Stimulated activated CD4-positive, alpha-beta T cell treated with anti-CD3 and anti-CD28 coated beads, Interleukin-4, amount 100 ng/mL, for 1 hour (primary cell): ENCODE data around the gene RAB15.
A peak's percentile ranks its signal among the peaks of the same experiment; 100 is the strongest.

Experiments used
- DNase-seq: peaks from one replicate; pipeline ENCODE4 v3.0.0-alpha.2; 2020

Gene RAB15

DNA sequence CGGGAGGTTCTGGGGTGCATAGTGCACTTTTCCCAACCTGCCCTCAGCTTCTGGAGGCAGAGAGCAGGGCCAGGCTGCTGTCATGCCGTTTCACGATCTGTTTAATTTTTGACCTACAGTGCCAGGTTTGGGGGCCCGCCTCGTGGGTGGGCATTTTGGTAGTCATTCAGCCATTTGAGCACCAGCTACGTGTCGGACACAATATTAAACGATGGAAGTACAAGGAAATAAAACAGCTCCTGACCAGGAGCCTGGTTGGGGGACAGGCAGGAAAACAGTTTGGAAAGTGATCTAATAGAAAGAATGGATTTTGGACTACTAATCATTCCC is 15.3 kb upstream of the RAB15 start:
- no peak for DNase-seq

GRCh38 chr14:64986648-64987437 is 14.7 kb upstream of the RAB15 start, which contains the start of gene FNTB:
Gene FNTB (plus strand): TSS chr14:64986895. CDS start chr14:64986954, 59 bp downstream.
- peak; percentile 90 for DNase-seq

DNA sequence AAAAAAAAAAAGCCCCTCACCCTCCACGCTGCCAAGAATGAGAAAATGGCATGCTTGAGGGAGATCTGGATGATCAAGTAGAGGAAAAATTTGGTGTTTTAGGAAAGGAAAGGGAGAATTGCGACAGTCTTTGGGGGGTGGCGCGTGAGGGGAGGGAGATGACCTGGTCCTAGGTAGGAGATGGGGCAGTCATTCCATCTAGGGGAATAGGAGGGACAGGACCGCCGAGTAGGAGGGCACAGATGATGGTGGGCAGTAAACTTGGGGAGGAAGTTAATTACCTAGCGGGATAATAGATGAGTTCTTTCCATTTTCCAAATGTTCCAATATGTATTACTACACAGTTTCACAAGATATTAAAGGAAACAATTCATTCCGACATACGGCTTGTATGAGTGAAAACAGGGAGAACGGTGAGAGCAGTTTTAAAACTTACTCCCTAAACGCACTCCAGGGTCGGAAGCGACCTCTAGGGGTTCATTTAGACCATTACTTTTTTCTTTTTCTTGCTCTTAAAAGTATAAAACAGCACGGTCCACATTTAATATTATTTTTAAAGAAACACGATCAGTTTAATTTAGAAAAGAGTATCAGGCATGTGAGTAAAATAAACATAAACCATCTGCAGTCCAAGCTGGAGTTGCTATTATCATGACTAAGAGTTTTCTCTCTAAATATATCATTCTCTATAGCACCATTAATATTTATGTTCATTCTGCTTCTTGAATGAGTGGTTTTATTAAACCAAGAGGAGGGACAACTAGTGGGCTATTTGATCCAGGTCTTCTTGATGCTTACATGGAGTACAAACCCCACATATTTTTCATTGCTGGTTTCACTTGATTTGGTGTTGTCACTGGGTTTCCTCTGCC is 11.5 kb upstream of the RAB15 start:
- peak; percentile 24 for DNase-seq

- no peak for DNase-seq
Measured at GRCh38 chr14:64979336-64980074, 7.4 kb upstream of the RAB15 start.

DNA sequence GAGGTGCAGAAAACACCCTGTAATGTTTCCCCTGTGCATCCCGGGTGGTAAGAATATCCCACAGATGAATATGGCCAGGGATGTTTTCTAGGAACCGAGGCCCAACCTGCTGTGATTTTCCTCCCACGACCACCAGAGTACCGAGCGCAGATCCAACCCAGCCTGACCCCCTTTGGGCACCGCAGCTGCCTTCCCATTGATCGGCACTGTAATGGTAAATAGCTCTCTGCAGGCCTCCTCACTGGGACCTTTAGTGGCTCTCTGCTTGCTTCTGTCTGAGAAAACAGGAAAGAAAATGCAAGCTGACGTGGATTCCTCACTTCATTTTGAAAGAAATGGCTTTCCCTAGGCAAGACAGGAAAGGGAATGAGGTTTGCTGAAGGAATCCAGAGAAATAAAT is 2.4 kb upstream of the RAB15 start:
- no peak for DNase-seq

GRCh38 chr14:64973826-64974225 is 1.7 kb upstream of the RAB15 start:
- no peak for DNase-seq

GRCh38 chr14:64973026-64973442 is 898 bp upstream of the RAB15 start:
- no peak for DNase-seq

- DNase-seq: no peak
Measured at GRCh38 chr14:64971491-64971942, 619 bp downstream of the RAB15 start.

DNA sequence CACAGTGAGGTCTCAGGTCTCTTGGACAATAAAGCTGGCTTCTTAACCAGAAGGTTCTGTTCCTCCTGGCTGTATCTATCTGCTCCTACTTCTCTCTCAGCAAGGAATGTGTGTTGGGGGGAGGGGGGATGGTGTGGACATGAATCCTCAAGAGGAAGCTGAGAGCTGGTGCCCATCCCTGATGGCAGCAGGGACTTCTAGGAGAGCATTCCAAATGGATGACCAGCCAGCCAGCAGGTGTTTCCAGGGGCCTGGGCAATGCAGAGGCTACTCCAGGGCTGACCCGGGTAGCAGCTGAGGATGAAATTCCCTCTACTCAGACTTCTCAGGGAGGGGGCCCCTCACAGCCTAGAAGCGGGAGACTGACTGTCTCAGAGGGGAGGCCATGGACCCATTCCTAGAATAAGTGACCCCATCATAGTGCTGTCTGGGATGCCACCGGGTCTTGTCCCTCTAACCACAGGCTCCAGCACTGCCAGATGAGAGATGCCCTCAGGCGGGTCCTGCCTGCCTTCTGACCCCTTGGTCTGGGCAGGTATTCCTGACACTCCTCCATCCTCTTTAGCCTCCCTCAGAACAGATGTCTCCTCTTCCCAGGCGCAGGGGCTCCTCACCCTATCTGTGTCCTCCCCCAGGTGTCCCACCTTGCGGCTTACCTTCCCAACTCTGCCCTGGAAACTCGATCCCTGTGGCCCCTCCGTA is 1.2 kb downstream of the RAB15 start:
- DNase-seq: no peak

DNA sequence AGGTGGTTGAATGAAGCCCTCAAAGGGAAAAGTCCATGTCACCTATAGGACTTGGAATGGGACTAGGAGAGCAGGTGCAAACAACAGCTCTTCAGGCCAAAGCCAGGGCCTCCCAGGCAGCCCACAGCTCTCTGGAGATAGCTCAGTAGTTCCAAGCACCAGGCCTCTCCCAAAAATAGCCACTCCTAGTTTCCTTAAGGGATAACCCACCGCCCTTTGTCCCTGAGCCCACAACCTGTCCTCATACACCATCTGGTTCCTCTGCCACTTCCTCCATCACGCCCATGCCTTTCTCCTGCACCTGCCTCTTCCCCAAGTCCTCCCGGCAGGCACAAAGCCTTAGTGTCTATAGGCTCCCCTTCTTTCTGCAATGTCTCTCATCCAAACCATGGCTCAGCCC is 2.1 kb downstream of the RAB15 start:
- no peak for DNase-seq

GRCh38 chr14:64968651-64969050 is 3.5 kb downstream of the RAB15 start:
- DNase-seq: no peak

- no peak for DNase-seq
Measured at GRCh38 chr14:64968167-64968566, 4.0 kb downstream of the RAB15 start.

GRCh38 chr14:64966976-64967375 is 5.2 kb downstream of the RAB15 start:
- no peak for DNase-seq

- DNase-seq: no peak
Measured at GRCh38 chr14:64965356-64966000, 6.7 kb downstream of the RAB15 start.

- DNase-seq: no peak
Measured at GRCh38 chr14:64963611-64964010, 8.5 kb downstream of the RAB15 start.

DNA sequence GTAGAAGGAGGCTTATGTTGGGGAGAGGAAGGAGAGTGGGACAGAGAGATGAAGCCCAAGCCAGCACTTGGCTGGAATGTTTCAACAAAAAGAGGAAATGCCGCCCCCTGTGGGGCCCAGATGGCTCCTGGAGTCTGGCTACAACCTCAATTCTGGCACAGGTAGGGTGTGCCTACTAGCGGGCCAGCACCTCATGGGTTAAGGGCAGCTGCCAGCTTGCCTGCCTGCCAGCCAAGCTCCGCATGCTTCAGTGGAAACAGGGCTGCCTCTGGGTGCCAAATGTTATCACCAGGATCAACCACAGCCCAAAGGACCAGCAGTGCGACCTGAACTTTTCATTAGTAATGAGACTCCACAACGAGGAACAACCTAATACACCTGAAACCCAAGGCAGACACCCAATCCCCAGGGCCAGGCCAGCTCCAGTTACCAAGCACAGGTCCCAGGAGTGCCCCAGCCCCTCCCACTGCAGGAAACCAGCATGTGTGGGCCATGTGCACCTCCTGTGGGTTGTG is 11.3 kb downstream of the RAB15 start:
- DNase-seq: no peak

DNA sequence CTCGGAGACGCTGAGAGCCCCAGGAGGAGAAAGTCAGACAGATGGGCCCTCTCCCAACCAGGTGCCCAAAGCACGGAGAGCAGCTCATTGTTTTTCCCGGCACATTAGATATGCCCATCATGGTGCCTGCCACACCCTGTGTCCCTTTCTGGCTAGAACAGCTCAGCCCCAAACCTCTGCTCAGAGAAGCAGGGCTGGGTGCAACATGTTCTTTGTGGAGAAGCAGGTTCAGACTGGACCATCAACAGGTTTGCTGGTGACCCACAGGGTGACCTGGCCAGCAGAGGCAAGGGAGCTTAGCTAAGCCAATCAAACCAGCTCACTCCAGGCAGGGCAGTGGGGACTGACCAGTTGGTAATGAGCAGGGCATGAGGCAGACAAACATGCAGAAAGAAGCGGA is 13.4 kb downstream of the RAB15 start:
- DNase-seq: no peak

GRCh38 chr14:64958201-64958600 is 13.9 kb downstream of the RAB15 start:
- no peak for DNase-seq

GRCh38 chr14:64956697-64957406 is 15.3 kb downstream of the RAB15 start:
- no peak for DNase-seq

DNA sequence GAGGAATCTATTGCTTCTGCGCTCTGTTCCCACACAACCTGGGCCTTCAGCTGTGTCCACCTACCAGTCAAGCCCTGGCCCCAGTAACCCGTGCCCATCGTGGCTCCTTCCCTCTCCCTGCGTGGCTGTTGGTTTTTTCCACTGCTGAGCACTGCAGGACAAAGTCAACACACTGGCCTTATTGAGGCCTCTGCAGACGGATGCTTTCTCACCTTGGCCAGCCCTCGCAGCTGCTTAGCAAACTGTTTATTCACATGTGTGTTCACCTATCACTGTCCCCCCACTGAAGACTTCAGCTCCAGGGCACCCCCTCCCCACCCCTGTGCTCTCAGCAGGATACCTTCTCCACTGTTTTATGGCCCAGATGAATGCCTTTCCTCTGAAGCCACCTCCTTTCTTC is 16.8 kb downstream of the RAB15 start:
- no peak for DNase-seq
